ENCODE data around the gene TRAPPC2. TPM values are rescaled to one million over a fixed set of nuclear protein-coding genes. Genes with fewer than 3 reads are reported as not detected.

TRAPPC2 gene
- total and polyA plus RNA-seq, 2 of the 13 experiments (the other 11 are each of a cell fraction or from before 2014, with no cell fraction given) = 4.4 to 8.1 TPM

GRCh38 chrX:13763489-13763888 is 29.1 kb upstream of the TRAPPC2 start (continued):
- TF ChIP-seq ZEB1 (IDR thresholded peaks at IDR 0.05; ENCODE audit: insufficient replicate concordance, low read depth) = no peak
- no peak for TF ChIP-seq NR1H2 (CRISPR knock-in tag; IDR thresholded peaks at IDR 0.05; ENCODE audit: borderline replicate concordance, low read depth)
- no peak for TF ChIP-seq ERF (CRISPR knock-in tag; IDR thresholded peaks at IDR 0.05)
- no peak for TF ChIP-seq ZFP36L1 (CRISPR knock-in tag; IDR thresholded peaks at IDR 0.05)
- no peak for TF ChIP-seq HES4 (CRISPR knock-in tag; IDR thresholded peaks at IDR 0.05; ENCODE audit: borderline replicate concordance)
- no peak for TF ChIP-seq TCF7 (IDR thresholded peaks at IDR 0.05; ENCODE audit: low read depth)

DNA sequence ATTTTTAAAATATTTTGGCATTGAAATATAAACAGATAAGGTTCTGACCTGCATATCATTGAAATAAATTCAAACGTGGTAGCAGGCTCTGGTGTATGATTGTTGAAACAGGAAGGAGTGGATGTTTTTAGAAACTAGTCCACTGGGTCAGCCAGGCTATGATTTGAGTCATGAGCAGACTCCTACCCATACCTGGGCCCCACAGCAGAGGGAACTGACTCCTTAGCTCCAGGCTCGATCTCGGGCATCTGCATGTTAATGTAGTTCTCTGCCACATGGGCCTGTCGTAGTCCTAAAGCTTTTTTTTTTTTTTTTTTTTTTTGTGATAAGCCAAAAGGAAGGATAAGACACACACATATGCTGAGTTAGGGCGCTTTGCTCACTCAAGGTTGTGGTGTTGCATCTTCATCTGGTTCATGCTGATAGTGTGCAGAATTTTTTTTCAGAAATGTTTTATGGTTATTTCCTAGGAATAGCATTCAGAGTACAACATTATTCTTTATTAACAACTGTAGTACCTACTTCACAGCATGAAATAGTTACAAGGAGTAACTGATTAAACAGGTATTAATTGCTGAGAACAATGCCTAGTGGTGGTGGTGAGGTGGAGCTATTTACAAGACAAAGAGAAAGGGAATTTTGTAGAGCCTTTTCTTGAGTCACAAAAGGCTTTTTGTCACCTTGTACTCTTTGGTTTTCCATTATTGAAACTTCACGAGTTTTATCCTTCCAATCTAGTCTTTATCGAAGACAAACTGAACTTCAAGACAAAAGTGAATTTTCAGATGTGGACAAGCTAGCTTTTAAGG is 27.4 kb upstream of the TRAPPC2 start:
- no peaks in the 10 kb centered on the region for H3K27me3 ChIP-seq (ENCODE audit: control insufficient read depth in 1 of 2, insufficient read depth in 2 of 2, low read length in 2 of 2)
- CTCF ChIA-PET (ENCODE audit: low intra/inter-chr PET ratio, low total read pairs) = no interaction called here
- POLR2A ChIA-PET = no interaction called here
- H3K36me3 ChIP-seq (replicated peaks in 1 of 2; ENCODE audit: control insufficient read depth in 1 of 2, insufficient read depth in 2 of 2, low read length in 2 of 2) = peaks cover 0 to 29% of the 10 kb centered on the region in 2 experiments; a peak in 4 of 5 replicates
- FAIRE-seq (no peak), DNase-seq (ENCODE audit: low spot score) (no peak), ATAC-seq (no peak)
- H4K20me1 ChIP-seq (ENCODE audit: insufficient read depth, low read length) = no peaks in the 10 kb centered on the region
- no peaks in the 10 kb centered on the region for H3K4me1 ChIP-seq (ENCODE audit: insufficient read depth, low read length)
- no peak overlapping the region for H3K9ac ChIP-seq (ENCODE audit: insufficient read depth, low read depth, low read length)
- in situ Hi-C loops (cut with HindIII; ENCODE audit: extremely low pct_ligation_motif_present, low pct_unique_long_range_greater_than_20kb) = loop anchor here (10.0 to 25.0 kb wide), 2 partner anchors 250 to 273 kb away; no protein-coding TSS in a partner anchor
- H3K79me2 ChIP-seq (ENCODE audit: insufficient read depth, low read length) = no peaks in the 10 kb centered on the region
- H3K9me3 ChIP-seq (ENCODE audit: low read length) = no peaks in the 10 kb centered on the region
- BruUV-seq (replicated peaks) = no TSS peak
- no peak overlapping the region for H3K4me3 ChIP-seq (replicated peaks in 1 of 3; ENCODE audit: insufficient read depth in 1 of 3, low read depth in 2 of 3, low read length in 3 of 3)
- intact Hi-C loops (cut with micrococcal nuclease; ENCODE audit: unreplicated experiment) = no loop called here
- H3K27ac ChIP-seq (ENCODE audit: extremely low read length, insufficient read depth, low read length) = no peak overlapping the region
- no peak overlapping the region for H2AFZ ChIP-seq (ENCODE audit: low read length)
- no peak overlapping the region for H3K4me2 ChIP-seq (ENCODE audit: low read depth, low read length)
- 90% methylated on average over 4 of the region's 7 CpGs for WGBS (ENCODE audit: low lambda C conversion rate)
- TF ChIP-seq NBN (conservative IDR thresholded peaks at IDR 0.05) (no peak), ZNF772 (CRISPR knock-in tag; IDR thresholded peaks at IDR 0.05) (no peak), KAT8 (CRISPR knock-in tag; IDR thresholded peaks at IDR 0.05) (no peak), ARNTL (CRISPR knock-in tag; IDR thresholded peaks at IDR 0.05) (no peak), ZNF891 (CRISPR knock-in tag; IDR thresholded peaks at IDR 0.05) (no peak), ZNF776 (CRISPR knock-in tag; IDR thresholded peaks at IDR 0.05) (no peak), DNMT3B (CRISPR knock-in tag; conservative IDR thresholded peaks at IDR 0.05) (no peak), HNRNPUL1 (IDR thresholded peaks at IDR 0.05; ENCODE audit: low read depth, low read length) (no peak), ZNF496 (CRISPR knock-in tag; IDR thresholded peaks at IDR 0.05; ENCODE audit: insufficient replicate concordance) (no peak), ZNF383 (CRISPR knock-in tag; IDR thresholded peaks at IDR 0.05; ENCODE audit: borderline replicate concordance) (no peak), ZNF326 (CRISPR knock-in tag; IDR thresholded peaks at IDR 0.05; ENCODE audit: borderline replicate concordance) (no peak), YEATS4 (CRISPR knock-in tag; IDR thresholded peaks at IDR 0.05; ENCODE audit: borderline replicate concordance) (no peak)
- TF ChIP-seq, protein P1, sequence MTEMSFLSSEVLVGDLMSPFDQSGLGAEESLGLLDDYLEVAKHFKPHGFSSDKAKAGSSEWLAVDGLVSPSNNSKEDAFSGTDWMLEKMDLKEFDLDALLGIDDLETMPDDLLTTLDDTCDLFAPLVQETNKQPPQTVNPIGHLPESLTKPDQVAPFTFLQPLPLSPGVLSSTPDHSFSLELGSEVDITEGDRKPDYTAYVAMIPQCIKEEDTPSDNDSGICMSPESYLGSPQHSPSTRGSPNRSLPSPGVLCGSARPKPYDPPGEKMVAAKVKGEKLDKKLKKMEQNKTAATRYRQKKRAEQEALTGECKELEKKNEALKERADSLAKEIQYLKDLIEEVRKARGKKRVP (CRISPR knock-in tag; IDR thresholded peaks at IDR 0.05) = no peak
